ENCODE results near the gene THADA.

Gene THADA

DNA sequence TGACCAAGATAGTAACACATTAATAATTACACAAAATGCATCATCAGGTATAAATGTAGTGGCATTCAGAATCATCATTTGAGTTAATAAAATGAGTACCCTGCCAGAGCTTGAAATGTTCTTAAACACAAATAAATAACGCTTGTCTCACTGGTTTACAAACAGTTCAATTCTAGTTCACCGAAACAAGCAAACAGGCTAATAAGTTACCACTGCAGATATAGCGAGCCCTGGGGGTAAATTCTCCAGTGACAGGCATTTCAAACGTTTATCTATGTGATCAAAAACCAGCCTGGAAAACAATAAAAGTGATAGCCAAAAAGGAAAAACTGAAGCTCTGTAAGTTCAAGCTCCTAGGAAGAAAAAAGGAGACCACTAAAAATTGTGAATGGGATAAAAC lies 152.6 kb downstream of the THADA start:
- no peak for DNase-seq (ENCODE audit: low spot score)

- no peak for DNase-seq (ENCODE audit: low spot score)
These were observed 154.6 kb downstream of the THADA start for GRCh38 chr2:43441195-43441594.

DNA sequence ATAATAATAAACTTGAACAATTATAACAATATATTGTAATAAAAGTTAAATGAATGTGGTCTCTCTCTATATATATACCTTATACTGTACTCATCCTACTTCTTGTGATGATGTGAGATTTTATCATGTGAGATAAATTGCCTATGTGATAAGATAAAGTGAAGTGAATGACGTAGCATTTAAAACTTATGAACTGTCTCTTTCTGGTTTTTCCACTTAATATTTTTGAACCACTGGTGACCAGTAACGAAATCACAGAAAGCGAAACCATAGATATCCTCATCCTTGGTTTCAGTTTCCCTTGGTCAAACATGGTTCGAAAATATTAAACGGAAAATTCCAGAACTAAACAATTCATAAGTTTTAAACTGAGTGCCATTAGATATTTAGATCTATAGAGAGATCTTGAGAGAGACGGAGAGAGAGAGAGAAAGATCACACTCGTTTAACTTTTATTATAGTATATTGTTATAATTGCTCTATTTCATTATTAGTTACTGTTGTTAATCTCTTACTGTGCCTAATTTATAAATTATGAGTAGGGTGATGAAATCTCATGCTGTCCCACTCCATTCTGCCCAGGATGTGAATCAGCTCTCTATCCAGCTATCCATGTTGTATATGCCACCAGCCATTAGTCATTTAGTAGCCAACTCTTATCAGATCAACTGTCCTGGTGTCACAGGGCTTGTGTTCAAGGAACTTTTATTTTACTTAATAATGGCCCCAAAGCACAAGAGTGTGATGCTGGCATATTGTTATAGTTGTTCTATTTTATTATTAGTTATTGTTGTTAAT lies 156.8 kb downstream of the THADA start:
- no peak for DNase-seq (ENCODE audit: low spot score)

DNA sequence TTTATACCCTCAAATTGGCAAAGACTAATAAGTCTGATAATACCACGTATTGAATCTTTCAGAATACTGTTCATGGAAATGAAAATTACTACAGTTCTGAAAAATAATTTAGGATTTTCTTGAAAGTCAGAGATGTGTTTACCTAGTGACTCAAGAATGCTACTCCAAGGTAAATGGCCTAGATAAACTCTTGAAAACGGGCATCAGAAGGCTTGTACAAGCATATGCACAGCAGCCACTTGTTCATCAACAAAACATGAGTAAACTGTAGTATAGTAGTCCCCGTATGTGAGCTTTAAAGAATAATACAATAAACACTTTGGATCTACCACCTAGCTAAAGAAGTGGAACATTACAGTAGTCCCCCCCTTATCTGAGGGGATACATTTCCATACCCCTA lies 157.5 kb downstream of the THADA start:
- no peak for DNase-seq (ENCODE audit: low spot score)

DNA sequence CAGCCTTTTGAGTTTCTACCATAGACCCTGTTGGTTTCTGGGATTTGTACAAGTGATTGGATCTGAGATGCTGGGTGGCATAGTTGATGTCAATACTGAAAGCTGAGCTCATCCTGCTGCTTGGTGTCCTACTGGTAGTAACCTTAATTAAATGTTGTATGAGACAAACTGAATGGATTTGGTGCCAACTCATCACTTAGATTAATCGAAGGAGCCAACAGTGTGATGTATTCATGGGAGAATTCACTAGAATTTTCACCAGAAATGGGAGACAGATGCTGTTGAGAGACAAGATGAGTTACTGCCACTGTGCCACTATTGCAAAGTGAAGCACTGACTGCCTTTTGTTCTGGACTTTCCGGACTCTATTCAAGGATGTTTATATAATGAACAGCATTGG lies 158.5 kb downstream of the THADA start:
- DNase-seq (ENCODE audit: low spot score): no peak

GRCh38 chr2:43436431-43436830 lies 159.4 kb downstream of the THADA start:
- no peak for DNase-seq (ENCODE audit: low spot score)

GRCh38 chr2:43435746-43436145 lies 160.1 kb downstream of the THADA start:
- DNase-seq (ENCODE audit: low spot score): no peak

- DNase-seq (ENCODE audit: low spot score): no peak
These were observed 165.3 kb downstream of the THADA start for GRCh38 chr2:43430489-43430888.

DNA sequence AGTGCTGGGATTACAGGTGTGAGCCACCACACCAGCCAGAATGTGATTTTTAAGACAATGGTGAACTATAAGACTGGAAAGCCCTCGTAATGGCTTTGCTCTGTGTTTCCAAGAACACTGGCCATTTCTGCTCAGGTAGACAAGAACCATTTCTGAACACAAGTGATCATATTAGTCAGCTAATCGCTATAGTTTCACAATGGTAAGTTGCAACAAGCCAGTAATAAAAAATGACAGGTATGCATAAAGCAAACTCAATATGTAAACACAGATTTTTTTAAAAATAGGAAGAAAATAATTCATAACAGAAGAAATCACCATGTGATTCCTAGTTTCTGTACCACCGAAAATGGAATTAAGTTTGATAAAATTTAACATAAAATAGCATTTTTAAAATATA lies 166.5 kb downstream of the THADA start:
- DNase-seq (ENCODE audit: low spot score): no peak

DNA sequence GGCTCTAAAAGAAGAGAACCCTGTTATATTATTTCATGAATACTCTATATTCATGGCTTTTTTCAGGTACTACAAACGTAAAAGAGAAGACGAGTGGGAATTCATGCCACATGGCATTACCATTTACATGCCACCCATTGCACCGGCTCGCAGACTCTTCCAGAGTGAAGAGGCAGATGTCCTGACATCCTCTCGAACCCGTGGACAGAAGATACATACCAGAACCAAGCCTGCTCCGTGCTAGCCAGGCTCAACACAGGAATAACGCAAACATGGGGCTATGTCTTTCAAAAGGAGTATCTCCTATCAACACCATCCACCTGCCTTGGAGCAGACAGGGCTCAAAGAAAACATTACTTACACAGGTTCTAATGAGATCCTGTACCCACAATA lies 168.8 kb downstream of the THADA start:
- DNase-seq (ENCODE audit: low spot score): no peak

DNA sequence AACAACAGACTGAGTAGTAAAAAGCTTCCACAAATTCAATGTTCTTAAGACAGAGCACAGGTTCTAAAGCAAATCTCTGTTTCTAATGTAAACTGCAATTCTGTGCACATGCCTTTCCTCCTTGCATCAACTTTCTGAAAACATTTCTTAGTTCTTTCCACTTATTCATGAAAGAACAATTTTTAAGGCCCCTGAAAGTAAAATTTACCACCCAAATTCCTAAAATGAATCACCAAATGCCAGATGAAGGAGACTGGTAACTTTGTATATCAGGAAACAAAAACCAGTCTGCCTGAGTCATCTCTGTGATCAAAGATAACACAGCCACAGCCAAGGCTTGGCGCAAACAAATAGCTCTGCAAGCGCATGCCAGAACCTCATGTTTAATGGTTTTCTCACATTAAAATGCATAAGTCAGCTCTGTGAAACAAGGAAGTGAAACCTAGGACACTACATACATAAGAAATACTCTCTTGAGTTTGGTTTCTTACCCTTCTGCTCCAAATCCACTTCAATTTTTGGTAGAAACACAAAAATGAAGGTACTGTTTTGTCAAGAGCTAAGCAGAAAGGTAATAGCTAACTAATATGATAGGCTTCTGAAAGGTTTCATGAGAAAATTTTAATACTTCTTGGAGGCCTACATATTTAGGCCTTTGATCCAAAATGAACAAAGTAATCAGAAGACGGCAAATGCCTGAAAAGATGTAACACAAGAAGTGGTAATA lies 169.4 kb downstream of the THADA start:
- peak; percentile 17 for DNase-seq (ENCODE audit: low spot score)

DNA sequence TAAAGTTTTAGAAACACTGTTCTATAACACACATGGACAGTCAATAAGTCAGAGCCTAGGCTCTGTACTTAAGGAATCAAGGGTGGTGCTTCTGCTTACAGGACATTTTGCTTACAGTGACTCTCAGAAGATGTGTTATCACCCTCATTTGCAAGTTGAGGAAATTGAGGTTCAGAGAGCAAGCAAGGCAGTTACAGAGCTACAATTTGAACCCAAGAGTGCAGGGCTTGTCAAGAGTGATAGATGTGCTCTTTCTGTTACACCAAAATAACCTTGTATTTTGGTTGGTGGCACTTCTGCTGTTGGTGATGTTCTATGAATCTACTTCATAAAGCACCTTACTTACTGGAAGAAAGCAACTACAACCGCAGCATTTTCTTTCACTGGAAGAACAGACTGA lies 170.2 kb downstream of the THADA start:
- no peak for DNase-seq (ENCODE audit: low spot score)

DNA sequence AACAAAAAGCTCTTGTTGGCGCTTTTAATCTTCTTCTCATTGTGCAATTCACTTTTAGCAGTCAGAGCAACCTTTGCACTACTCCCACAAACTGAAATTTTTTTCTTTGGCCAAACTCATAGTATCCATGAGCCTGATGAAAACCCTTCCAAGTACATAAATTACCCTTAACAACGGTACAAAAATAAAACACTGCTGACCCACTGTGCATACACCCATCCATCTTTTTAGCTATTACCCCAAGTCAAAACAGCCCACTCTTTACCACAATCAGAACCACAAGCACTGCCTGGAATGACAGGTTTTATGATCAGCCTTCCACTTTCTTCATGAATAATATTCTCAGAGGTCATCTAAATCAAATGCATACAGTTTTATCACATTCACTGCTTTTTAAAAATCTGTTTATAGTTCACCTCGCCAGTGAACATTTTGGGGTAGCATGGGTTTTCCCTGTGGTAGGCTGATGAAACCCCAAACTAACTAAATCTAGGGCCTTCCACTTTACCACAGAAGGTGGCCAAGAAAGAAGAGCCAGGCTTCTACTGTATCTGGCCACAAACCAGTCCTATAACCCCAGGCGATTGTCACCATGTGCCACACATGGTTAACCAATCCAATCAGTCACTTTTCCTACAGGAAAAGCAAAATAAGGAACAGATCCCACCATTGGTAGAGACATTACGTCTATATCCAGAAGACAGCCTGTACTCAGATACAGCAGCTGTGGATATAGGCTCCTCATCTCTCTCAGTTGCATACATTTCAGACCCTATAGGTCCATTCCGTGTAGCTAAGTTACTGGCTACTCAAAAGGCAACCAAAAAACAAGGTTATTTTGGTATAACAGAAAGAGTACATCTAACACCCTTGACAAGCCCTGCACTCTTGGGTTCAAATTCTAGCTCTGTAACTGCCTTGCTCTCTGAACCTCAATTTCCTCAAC lies 171.3 kb downstream of the THADA start:
- DNase-seq (ENCODE audit: low spot score): no peak

DNA sequence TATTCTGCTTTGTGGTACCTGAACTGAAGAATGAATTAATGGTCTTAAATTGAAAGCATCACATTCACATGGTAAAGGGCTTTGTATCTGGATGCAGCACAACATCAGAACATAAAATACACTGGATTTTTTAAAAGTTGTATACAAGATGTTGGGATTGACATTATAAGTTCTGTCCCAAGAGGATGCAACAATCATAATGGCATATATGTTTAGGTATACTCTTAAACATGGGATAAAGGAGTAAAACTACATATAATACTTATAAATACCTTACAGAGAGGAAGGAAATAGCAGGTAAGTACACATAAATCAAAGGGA lies 171.9 kb downstream of the THADA start:
- DNase-seq (ENCODE audit: low spot score): no peak

DNA sequence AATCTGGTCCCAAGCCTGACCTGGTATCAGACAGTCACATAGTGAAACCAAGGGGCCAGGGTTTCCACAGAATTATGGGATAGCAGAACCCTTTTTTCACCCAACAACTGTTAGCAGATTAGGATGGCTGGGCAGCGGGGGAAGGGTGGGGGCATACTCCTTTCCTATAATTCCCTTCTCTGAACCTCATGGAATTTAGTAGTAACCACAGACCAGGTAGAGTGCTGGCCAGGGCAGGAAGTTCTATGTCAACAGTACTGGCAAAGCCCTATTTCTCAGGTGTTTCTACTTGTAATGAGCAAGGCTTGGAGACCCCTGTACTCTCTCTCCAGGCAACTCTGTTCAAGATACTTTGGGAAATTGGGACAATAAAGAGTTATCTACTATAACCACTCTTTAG lies 174.6 kb downstream of the THADA start:
- DNase-seq (ENCODE audit: low spot score): no peak

DNA sequence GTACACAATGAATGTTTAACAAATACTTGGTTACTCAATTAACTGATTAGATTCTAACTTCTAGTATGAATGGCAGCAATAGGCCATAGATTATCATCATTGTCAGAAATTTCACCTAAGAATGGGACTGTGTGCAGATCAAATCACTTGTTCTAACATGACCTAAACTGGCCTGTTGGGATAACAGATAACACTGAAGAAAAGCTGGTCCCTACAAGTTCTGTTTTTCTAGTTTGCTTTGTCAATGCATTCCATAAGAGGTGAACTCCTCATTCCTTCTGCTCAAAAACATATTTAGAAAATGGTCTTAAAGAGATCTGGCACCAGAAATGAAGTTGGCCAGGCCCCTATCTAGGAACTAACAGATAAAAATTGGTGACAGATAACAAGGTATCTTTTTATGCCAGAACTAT lies 175.4 kb downstream of the THADA start:
- DNase-seq (ENCODE audit: low spot score): no peak

DNA sequence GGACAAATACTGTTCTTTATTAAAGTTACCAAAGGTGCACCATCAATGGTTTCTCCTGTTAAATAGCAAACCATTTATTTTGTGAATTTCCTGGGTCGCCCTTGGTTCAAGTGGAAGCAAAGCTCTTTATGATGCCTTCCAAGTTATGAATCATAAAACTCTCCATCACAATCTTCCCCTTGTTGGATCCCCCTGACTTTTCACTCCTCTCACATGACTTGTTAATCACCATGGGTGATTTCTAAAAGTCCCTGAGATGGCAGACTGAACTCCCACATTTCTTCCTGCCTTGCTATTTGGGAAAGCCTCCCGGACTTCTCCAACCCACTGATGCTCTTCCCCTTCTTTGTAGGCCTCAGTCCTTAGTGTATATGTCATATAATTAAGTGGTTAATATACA lies 176.0 kb downstream of the THADA start:
- no peak for DNase-seq (ENCODE audit: low spot score)

- DNase-seq (ENCODE audit: low spot score): no peak
These were observed 176.6 kb downstream of the THADA start for GRCh38 chr2:43419243-43419642.

DNA sequence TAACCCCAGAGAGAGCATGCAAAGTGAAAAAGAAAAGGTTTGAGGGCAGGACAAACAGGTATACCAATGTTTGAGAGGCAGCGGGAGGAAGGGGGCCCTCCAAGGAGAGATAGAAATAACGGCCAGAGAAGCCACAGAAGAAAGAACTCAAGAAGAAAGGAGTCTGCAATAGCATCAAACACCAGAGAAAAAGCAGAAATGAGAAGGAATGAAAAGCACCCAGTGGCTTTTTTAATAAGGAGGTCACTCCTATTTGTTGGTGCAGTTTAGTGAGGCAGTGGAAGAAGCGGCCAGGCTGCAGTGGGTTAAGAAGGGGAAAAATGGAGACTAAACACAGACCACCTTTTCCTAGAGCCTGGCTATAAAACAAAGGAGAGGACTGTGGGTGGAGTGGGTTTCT lies 177.2 kb downstream of the THADA start:
- DNase-seq (ENCODE audit: low spot score): no peak

GRCh38 chr2:43417300-43417699 lies 178.5 kb downstream of the THADA start:
- no peak for DNase-seq (ENCODE audit: low spot score)

GRCh38 chr2:43415592-43415991 lies 180.2 kb downstream of the THADA start:
- DNase-seq (ENCODE audit: low spot score): no peak

- no peak for DNase-seq (ENCODE audit: low spot score)
These were observed 181.2 kb downstream of the THADA start for GRCh38 chr2:43414586-43415135.
